Measurements from ENCODE around the gene IFITM5.
"Not testable (repeated sequence)": the region's sequence is repeated elsewhere in the genome, so short reads cannot be mapped to it uniquely, and the experiment has no call there.

IFITM5 gene

DNA sequence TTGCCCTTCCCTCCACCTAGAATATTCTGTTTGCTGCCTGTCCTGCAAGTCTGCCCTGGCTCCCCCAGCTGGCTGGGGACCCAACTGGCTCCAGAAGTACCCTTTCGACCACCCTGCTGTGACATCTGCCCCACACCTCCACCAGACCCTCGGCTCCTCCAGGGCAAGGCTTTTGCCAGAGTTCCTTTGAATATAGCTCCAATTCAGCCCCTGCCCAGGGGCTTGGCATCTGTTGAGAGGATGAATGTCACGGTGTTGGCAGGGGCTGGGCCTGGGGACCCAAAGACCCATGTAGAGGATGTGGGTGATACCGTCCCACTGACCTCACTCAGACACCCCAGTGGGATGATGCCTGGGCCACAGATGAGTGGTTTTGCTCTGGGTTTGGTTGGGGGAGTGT is 17.2 kb downstream of the IFITM5 start:
- DNase-seq, result no peak

- no peak for DNase-seq
Measured at GRCh38 chr11:281486-282161, 17.7 kb downstream of the IFITM5 start.

DNA sequence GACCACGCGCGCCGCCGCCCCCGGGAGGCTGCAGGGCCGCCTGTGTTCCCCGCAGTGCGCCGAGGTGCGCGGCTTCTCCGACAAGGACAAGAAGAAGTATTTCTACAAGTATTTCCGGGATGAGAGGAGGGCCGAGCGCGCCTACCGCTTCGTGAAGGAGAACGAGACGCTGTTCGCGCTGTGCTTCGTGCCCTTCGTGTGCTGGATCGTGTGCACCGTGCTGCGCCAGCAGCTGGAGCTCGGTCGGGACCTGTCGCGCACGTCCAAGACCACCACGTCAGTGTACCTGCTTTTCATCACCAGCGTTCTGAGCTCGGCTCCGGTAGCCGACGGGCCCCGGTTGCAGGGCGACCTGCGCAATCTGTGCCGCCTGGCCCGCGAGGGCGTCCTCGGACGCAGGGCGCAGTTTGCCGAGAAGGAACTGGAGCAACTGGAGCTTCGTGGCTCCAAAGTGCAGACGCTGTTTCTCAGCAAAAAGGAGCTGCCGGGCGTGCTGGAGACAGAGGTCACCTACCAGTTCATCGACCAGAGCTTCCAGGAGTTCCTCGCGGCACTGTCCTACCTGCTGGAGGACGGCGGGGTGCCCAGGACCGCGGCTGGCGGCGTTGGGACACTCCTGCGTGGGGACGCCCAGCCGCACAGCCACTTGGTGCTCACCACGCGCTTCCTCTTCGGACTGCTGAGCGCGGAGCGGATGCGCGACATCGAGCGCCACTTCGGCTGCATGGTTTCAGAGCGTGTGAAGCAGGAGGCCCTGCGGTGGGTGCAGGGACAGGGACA is 18.4 kb downstream of the IFITM5 start:
- DNase-seq, result no peak

DNA sequence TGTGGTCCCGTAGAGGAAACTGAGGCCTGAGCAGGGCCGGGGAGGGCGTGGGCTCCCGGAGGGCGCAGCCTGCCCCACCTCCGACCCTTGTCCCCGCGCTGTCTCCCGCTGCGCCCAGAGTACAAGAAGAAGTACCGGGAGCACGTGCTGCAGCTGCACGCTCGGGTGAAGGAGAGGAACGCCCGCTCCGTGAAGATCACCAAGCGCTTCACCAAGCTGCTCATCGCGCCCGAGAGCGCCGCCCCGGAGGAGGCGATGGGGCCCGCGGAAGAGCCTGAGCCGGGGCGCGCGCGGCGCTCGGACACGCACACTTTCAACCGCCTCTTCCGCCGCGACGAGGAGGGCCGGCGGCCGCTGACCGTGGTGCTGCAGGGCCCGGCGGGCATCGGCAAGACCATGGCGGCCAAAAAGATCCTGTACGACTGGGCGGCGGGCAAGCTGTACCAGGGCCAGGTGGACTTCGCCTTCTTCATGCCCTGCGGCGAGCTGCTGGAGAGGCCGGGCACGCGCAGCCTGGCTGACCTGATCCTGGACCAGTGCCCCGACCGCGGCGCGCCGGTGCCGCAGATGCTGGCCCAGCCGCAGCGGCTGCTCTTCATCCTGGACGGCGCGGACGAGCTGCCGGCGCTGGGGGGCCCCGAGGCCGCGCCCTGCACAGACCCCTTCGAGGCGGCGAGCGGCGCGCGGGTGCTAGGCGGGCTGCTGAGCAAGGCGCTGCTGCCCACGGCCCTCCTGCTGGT is 19.2 kb downstream of the IFITM5 start:
- no peak for DNase-seq

- no peak for DNase-seq
Measured at GRCh38 chr11:279040-279965, 20.0 kb downstream of the IFITM5 start.

DNA sequence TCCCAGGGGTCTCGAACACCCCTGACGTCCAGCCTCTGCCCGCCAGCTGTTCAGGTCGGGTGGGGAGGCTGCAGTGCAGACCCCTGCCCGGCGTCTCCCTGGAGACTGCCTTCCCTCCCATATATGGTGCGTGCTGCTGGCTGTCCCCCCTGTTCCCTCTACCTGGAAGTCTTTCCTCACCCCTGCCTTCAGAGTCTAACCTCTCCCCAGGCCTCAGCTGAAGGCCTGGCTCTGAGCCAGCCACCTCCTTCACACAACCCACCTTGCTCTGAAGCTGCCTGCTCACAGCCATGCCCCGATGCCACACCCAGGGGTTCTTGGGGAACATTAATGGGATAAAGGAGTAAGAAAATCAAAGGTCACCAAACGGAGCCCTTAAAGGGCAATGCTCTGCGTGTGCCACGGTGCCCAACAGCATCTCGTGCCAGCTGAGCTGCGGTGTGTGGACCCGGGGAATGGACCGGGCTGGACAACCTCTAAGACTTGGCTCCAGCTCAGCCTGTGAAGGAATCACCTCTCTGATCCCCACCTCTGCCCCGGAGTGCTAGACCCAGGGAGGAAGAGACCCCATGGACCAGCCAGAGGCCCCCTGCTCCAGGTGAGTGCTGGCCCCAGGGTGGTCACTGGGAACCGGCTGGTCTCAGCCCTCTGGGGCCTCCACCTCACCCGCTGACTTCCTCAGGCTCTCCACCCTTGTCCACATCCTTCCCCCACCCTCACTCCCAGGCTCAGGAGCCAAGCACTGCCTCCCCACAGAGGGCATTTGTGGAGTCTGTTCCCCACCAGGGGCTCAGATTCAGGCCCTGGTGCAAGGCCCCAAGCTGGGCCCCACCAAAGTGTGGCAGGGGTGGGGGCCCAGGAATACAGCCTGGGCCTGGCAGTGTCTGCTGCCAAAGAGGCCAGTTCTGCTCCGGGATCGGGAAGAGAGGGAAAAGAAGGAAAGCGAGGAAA is 21.1 kb downstream of the IFITM5 start, which contains the start of gene NLRP6:
Gene NLRP6 (plus strand): TSS at position 407 of the 951 bp plus-strand sequence. CDS start 163 bp downstream, at position 570.
- no peak for DNase-seq

GRCh38 chr11:276219-276618 is 23.1 kb downstream of the IFITM5 start:
- DNase-seq, result no peak

DNA sequence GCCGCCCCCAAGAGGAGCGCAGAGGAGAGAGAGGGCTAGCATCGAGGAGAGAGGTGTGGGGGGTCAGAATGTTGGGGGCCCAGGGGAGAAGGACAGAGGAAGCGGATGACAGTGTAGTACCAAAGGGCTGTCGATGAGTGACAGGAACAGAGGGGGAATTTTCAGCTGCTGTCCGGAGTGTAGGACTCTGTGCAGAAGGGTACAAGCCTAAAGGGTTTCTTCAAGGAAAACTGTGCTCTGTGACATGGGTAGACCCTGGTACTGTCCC is 26.5 kb downstream of the IFITM5 start:
- no peak for DNase-seq

DNA sequence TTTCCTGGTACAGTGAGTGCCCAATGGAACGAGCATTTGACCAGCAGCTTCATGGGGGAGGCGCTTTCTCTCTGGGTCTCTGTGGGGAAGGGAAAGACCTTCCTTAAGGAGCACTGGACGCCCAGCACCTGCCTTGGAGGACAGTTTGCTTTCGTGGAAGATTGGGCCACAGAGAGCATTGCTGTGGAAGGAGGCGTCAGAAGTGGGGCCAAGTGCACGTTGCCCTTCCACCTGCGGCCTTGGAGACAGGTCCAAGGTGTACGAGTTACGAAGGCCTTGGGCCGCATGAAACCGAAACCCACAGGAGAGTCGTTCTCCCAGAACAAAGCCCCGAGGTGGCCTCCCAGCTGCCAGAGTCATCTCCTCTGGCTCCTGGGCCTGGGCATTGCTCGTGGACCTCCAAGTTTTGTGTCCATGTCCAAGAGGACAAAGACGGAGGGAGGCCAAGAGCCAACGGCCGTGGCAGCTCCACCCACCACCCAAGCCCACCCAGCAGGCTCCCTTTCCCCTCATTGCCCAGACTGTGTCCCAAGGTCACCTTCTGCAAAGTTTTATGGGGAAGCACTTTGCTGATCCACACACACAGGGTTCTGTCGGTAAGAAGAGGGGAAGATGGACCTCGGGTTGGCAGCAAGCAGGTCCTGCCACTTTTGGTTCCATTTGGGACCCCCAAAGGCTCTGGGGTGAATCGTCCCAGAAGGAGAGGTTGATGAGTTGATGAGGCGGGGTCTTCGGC is 27.0 kb downstream of the IFITM5 start:
- DNase-seq, result no peak

DNA sequence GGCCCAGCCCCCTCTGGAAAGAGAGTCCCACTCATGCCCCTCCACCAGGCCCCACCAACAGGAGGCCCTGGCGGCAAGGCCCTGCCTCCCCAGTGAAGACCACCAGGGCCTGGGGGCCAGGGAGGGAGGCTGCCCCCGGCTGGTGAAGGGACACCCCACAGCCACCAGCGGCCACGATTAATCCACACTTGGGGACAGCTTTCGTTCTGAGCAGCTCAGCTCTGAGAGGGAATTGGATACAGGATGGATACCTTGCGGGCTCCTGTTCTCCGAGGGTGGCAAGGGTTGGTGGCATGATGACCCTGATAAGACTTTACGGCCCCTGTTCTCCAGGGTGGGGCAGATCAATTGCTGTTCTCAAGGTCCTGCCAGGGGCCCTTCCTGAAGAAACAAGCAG is 28.0 kb downstream of the IFITM5 start:
- no peak for DNase-seq

- no peak for DNase-seq
Measured at GRCh38 chr11:270451-271318, 28.6 kb downstream of the IFITM5 start.

DNA sequence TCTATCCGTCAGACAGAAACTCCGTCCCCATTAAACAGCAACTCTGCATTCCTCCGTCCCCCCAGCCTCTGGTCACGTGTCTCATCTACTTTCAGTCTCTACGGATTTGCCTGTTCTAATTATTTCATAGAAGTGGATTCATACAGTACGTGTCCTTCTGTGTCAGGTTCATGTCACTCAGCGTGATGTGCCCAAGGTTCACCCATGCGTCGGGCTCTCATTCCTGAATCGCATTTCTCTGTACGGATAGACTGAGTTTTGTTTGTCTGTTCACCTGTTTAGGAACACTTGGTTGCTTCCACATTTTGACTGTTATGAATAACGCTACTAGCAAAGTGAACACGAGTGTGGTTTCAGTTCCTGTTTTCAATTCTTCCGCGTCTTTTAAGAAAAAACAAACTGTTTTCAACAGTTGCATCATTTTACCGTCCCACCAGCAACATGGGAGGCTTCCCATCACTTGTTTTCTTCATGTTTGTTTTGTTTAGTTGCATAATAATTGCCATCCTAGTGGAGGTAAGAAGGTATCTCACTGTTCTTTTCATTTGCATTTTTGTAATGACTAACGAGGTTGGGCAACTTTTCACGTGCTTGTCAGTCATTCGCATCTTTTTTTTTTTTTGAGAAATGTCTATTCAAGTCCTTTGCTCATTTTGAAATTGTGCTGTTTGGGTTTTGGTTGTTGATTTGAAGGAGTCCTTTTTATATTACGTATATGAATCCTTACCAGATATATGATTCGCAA is 30.0 kb downstream of the IFITM5 start:
- DNase-seq, result no peak

GRCh38 chr11:268716-269145 is 30.6 kb downstream of the IFITM5 start:
- not testable (repeated sequence) for DNase-seq

GRCh38 chr11:267491-267994 is 31.8 kb downstream of the IFITM5 start:
- no peak for DNase-seq

DNA sequence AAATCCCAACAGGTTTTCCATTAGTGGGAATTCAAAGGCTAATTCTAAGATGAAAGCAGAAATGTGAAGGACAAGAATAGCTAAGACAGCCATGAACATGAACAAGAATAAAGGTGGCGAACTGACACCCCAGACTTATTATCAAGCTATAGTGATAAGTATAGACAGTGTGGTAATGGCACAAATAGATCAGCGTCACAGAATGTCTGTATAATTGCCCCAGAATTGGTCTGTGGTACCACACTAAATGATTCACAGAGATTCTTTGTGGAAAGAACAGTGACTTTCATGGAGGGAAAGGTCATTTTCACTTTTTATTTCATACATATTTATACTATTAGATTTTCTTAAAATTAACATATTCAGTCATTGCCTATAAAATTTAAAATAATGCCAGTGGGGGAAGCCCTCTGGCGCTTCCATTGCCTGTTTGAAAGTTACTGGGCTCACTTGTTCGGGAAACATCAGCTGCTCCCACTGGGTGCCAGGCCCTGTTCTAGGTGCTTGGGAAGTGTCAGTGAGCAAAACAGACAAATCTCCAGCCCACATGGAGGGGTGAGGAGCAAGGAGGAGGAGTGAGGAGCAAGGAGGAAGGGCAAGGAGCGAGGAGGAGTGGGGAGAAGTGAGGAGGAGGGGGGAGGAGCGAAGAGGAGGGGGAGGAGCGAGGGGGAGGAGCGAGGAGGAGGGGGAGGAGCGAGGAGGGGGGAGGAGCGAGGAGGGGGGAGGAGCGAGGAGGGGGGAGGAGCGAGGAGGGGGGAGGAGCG is 32.5 kb downstream of the IFITM5 start:
- DNase-seq, result no peak

GRCh38 chr11:261624-262023 is 37.7 kb downstream of the IFITM5 start:
- no peak for DNase-seq

DNA sequence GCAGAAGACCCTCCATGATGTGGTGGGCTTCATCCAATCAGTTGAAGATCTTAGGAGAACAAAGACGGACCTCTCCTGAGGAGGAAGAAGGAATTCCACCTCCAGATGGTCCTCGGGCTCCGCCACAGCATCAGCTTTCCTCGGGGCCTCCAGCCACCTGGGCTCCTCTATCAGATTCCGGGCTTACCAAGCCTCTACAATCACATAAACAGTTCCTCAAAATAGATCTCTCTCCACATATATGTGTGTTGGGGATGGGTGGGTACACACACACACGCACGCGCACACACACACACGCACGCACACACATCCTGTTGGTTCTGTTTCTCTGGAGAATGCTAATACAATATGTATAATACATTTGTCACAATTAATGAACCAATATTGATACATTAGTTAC is 39.9 kb downstream of the IFITM5 start:
- no peak for DNase-seq

Data from NCI-H524 treated with DMSO at 0.1 percent for 48 hours (cell line).